B cell (primary cell): ENCODE measurements around the gene WT1.

Source experiments
- CTCF ChIP-seq: fragments of 200-600 bp; IDR thresholded peaks from one replicate; pipeline ENCODE4 v1.8.0; 2022; ENCODE audit warnings: antibody characterized with exemption, mild to moderate bottlenecking
- EZH2 ChIP-seq: IDR thresholded peaks from 2 replicates; pipeline ENCODE4 v1.6.1; 2012; ENCODE audit warnings: borderline replicate concordance, low read depth, mild to moderate bottlenecking, moderate library complexity, low read length; ENCODE audit not compliant: insufficient read depth, poor library complexity, severe bottlenecking

- TF ChIP-seq CTCF (no peak), EZH2 (no peak)
These were observed 1.6 kb upstream of the WT1 start for GRCh38 chr11:32436751-32437494.
